HepG2 (cell line): ENCODE measurements around the gene TRAF5. TPM values are rescaled to one million over a fixed set of nuclear protein-coding genes. Genes with fewer than 3 reads are reported as not detected.

Experiments used
- ATAC-seq: fragments of 200-7000 bp; cut with Tn5 transposase; 3 replicates; pipeline ENCODE4 v1.9.1; 2020; ENCODE audit warnings: mild to moderate bottlenecking, moderate library complexity
- BruUV-seq: library from RNA; stranded (reverse); fragments of 400-500 nt; replicated peaks from 2 replicates; lab custom pipeline; 2021; lab: Mats Ljungman, UMichigan
- CTCF ChIA-PET: fragments of 300-600 bp; formaldehyde crosslinking; extraction: SDS; loops from one replicate; lab custom pipeline; 2021; ENCODE audit warnings: low total read pairs, inconsistent platforms, low intra/inter-chr PET ratio; lab: Yijun Ruan, JAX
- POLR2A ChIA-PET: fragments of 350-600 bp; sonication (Branson Sonifier 250); formaldehyde crosslinking; loops from one replicate; lab custom pipeline; 2020; ENCODE audit warnings: antibody characterized with exemption, inconsistent platforms; lab: Yijun Ruan, JAX
- DNase-seq: peaks from one replicate; pipeline ENCODE4 v3.0.0-alpha.2; 2015; ENCODE audit warnings: low spot score
- FAIRE-seq: peaks from 3 replicates; lab custom pipeline; 2011; peaks lifted over from hg19 to GRCh38; lab: Jason Lieb, UNC
- H2AFZ ChIP-seq: one replicate; pipeline ENCODE4 v1.6.1; 2011; ENCODE audit warnings: low read length, inconsistent platforms
- H3K27ac ChIP-seq: fragments of 300-600 bp; 3 replicates; pipeline ENCODE4 v1.8.0; 2011; ENCODE audit warnings: mixed run types, mild to moderate bottlenecking, mixed read lengths, low read length, inconsistent platforms; ENCODE audit not compliant: insufficient read depth; ENCODE audit errors: extremely low read length
- H3K27me3 ChIP-seq, 2 experiments: fragments of 200-600 bp in 1 of 2; 2 replicates in 1 of 2; 3 replicates in 1 of 2; pipeline versions ENCODE4 v1.6.0 to v1.8.0; 2011; ENCODE audit warnings: low read length in 2 of 2, mild to moderate bottlenecking in 2 of 2, moderate library complexity in 2 of 2, inconsistent platforms in 1 of 2; ENCODE audit not compliant: insufficient read depth in 2 of 2, control insufficient read depth in 1 of 2
- H3K36me3 ChIP-seq, 2 experiments: fragments of 200-600 bp in 1 of 2; replicated peaks in 1 of 2; 2 replicates in 1 of 2; 3 replicates in 1 of 2; pipeline versions ENCODE4 v1.5.1 to v1.8.0; 2011; ENCODE audit warnings: low read length in 2 of 2, inconsistent platforms in 1 of 2; ENCODE audit not compliant: insufficient read depth in 2 of 2, control insufficient read depth in 1 of 2
- H3K4me1 ChIP-seq: 2 replicates; pipeline ENCODE4 v1.5.1; 2012; ENCODE audit warnings: low read length, inconsistent platforms; ENCODE audit not compliant: insufficient read depth
- H3K4me2 ChIP-seq: 2 replicates; pipeline ENCODE4 v1.6.0; 2011; ENCODE audit warnings: low read depth, low read length, inconsistent platforms
- H3K4me3 ChIP-seq, 3 experiments: fragments of 200-600 bp in 1 of 3; sonication (generic), shearing (Covaris generic) in 1 of 3; replicated peaks in 1 of 3; 2 replicates each; pipeline ENCODE4 v1.5.1; 2011 to 2016; ENCODE audit warnings: low read length in 3 of 3, inconsistent platforms in 2 of 3, low read depth in 2 of 3, mild to moderate bottlenecking in 2 of 3, control low read depth in 1 of 3, mixed read lengths in 1 of 3; ENCODE audit not compliant: insufficient read depth in 1 of 3
- H3K79me2 ChIP-seq: one replicate; pipeline ENCODE4 v1.6.1; 2011; ENCODE audit warnings: low read length, inconsistent platforms; ENCODE audit not compliant: insufficient read depth
- H3K9ac ChIP-seq: 2 replicates; pipeline ENCODE4 v1.6.0; 2011; ENCODE audit warnings: mild to moderate bottlenecking, low read depth, low read length, inconsistent platforms; ENCODE audit not compliant: insufficient read depth
- H3K9me3 ChIP-seq: 2 replicates; pipeline ENCODE4 v1.5.1; 2012; ENCODE audit warnings: mild to moderate bottlenecking, low read length
- H4K20me1 ChIP-seq: 2 replicates; pipeline ENCODE4 v1.6.0; 2011; ENCODE audit warnings: inconsistent platforms, mild to moderate bottlenecking, low read length, moderate library complexity; ENCODE audit not compliant: insufficient read depth
- ETV5 ChIP-seq: IDR thresholded peaks from 2 replicates; pipeline ENCODE4 v1.6.1; 2018; ENCODE audit warnings: missing biosample characterization, missing genetic modification reagents, inconsistent platforms, borderline replicate concordance
- HMG20B ChIP-seq: conservative IDR thresholded peaks from 2 replicates; pipeline ENCODE4 v1.6.1; 2016; ENCODE audit warnings: missing genetic modification reagents, missing compliant biosample characterization
- KDM1A ChIP-seq: IDR thresholded peaks from 2 replicates; pipeline ENCODE4 v1.6.1; 2016; ENCODE audit warnings: missing compliant biosample characterization
- ONECUT2 ChIP-seq: sonication (generic); formaldehyde crosslinking; IDR thresholded peaks from 2 replicates; pipeline ENCODE4 v1.4.0; 2020; ENCODE audit warnings: missing genetic modification reagents
- PLRG1 ChIP-seq: fragments of 450-650 bp; conservative IDR thresholded peaks from 2 replicates; pipeline ENCODE4 v1.6.1; 2016
- SAP130 ChIP-seq: IDR thresholded peaks from 2 replicates; pipeline ENCODE4 v1.6.1; 2016; ENCODE audit warnings: low read depth
- ZNF564 ChIP-seq: sonication (generic); formaldehyde crosslinking; IDR thresholded peaks from 2 replicates; pipeline ENCODE4 v1.8.1; 2023; ENCODE audit warnings: mild to moderate bottlenecking, missing genetic modification reagents
- ZNF570 ChIP-seq: sonication (generic); formaldehyde crosslinking; IDR thresholded peaks from 2 replicates; pipeline ENCODE4 v1.4.0; 2020; ENCODE audit warnings: mild to moderate bottlenecking, missing genetic modification reagents, borderline replicate concordance
- ZNF792 ChIP-seq: IDR thresholded peaks from 2 replicates; pipeline ENCODE4 v1.6.1; 2016
- WGBS: methylation state at CpG from one replicate; pipeline ENCODE4 v1.1.6; 2017; ENCODE audit warnings: low lambda C conversion rate; 5-methylcytosine and 5-hydroxymethylcytosine counted together
- in situ Hi-C: cut with HindIII; loops from 2 replicates; pipeline ENCODE4 v1.10.0; 2017; ENCODE audit warnings: low pct_unique_long_range_greater_than_20kb; ENCODE audit not compliant: extremely low pct_ligation_motif_present
- intact Hi-C: fragments of 100-400 bp; cut with micrococcal nuclease; formaldehyde crosslinking; loops from one replicate; pipeline ENCODE4 v1.10.0; 2022; ENCODE audit not compliant: unreplicated experiment
- polyA plus RNA-seq, 8 experiments: library from polyadenylated mRNA; depleted of rRNA in 3 of 8; stranded (reverse) in 7 of 8; unstranded in 1 of 8; fragments of >200 nt; fragmentation: Illumina TruSeq in 4 of 8; extraction: Trizol in 4 of 8; gene quantifications; 2 replicates each; pipeline versions ENCODE4 v1.2.1 to v1.2.3, GENCODE V29; 2011 to 2016; ENCODE audit warnings: low read depth in 4 of 8, missing spikeins in 1 of 8, mixed read lengths in 1 of 8; ENCODE audit not compliant: insufficient read depth in 1 of 8
- total RNA-seq, 5 experiments: library from RNA; depleted of rRNA; stranded (reverse); fragments of >200 nt; fragmentation: Illumina TruSeq; extraction: Trizol; gene quantifications; 2 replicates each; pipeline ENCODE4 v1.2.3, GENCODE V29; 2016; ENCODE audit warnings: low read depth in 1 of 5
- TF ChIP-seq, protein P1 (sequence below): IDR thresholded peaks from 2 replicates; pipeline ENCODE4 v1.6.1; 2016; ENCODE audit warnings: low read depth, missing genetic modification reagents, missing compliant biosample characterization
- TF ChIP-seq, protein P2 (sequence below): sonication (generic); formaldehyde crosslinking; IDR thresholded peaks from 2 replicates; pipeline ENCODE4 v1.4.0; 2020; ENCODE audit warnings: missing genetic modification reagents, borderline replicate concordance
- TF ChIP-seq, protein P3 (sequence below): sonication (generic); formaldehyde crosslinking; IDR thresholded peaks from 2 replicates; pipeline ENCODE4 v1.4.0; 2020; ENCODE audit warnings: missing genetic modification reagents
- TF ChIP-seq, protein P4 (sequence below): sonication (generic); formaldehyde crosslinking; IDR thresholded peaks from 2 replicates; pipeline ENCODE4 v1.8.1; 2023; ENCODE audit warnings: mild to moderate bottlenecking, missing genetic modification reagents, borderline replicate concordance

TRAF5 gene
- total and polyA plus RNA-seq, 2 of the 13 experiments (the other 11 are each of a cell fraction or from before 2014, with no cell fraction given) = 0.27 to 1.6 TPM

DNA sequence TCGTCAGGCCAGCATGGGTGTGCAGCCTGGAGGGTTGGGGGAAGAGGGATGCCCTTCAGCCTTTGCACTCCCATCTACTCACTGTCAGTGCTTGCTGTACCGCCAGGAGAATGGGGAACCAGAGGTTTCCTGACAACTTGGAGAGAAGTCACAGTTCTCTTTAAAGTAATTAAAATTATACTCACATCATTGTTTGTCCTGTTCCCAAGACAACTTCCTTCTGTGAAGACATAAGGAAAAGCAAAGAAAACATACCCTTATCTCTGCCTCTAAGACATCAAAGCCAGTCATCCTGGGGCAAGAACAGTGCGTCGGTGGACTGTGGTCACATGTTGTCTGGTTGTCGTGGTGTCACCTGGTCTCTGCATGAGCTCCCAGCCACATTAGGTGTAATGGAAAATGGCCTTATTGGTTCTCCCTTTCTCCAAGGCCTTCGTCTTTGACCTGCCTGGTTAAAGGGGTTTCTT lies 17.6 kb downstream of the TRAF5 start (continued):
- no peak for TF ChIP-seq ZNF564 (CRISPR knock-in tag)
- no peak for TF ChIP-seq ETV5 (CRISPR knock-in tag)
- TF ChIP-seq, all 625 proteins: peak for 0

DNA sequence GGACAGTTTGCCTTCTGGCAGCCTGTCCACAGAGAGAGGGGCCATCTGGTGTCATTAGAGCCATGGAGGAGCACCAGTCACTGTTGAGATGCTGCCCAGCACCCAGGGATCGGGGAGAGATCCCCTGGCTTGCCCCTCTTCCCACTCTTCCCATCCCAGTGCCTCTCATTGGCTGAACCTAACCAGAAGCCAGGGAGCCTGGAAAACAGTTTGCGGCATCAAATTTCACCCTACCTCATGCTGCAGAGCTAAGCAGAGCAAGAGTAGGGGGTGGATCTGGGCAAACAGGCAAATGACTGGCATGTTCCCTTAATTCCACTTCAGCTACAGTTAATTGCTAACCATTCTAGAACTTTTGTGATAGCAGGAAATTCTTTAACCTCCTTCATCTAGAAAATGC lies 19.1 kb downstream of the TRAF5 start:
- no TSS peak for BruUV-seq
- H3K4me1 ChIP-seq = no peaks in the 10 kb centered on the region
- H3K27ac ChIP-seq = no peak overlapping the region
- H3K27me3 ChIP-seq = no peaks in the 10 kb centered on the region
- H2AFZ ChIP-seq = no peak overlapping the region
- no peak for TF ChIP-seq ZNF570
- TF ChIP-seq, protein P1, sequence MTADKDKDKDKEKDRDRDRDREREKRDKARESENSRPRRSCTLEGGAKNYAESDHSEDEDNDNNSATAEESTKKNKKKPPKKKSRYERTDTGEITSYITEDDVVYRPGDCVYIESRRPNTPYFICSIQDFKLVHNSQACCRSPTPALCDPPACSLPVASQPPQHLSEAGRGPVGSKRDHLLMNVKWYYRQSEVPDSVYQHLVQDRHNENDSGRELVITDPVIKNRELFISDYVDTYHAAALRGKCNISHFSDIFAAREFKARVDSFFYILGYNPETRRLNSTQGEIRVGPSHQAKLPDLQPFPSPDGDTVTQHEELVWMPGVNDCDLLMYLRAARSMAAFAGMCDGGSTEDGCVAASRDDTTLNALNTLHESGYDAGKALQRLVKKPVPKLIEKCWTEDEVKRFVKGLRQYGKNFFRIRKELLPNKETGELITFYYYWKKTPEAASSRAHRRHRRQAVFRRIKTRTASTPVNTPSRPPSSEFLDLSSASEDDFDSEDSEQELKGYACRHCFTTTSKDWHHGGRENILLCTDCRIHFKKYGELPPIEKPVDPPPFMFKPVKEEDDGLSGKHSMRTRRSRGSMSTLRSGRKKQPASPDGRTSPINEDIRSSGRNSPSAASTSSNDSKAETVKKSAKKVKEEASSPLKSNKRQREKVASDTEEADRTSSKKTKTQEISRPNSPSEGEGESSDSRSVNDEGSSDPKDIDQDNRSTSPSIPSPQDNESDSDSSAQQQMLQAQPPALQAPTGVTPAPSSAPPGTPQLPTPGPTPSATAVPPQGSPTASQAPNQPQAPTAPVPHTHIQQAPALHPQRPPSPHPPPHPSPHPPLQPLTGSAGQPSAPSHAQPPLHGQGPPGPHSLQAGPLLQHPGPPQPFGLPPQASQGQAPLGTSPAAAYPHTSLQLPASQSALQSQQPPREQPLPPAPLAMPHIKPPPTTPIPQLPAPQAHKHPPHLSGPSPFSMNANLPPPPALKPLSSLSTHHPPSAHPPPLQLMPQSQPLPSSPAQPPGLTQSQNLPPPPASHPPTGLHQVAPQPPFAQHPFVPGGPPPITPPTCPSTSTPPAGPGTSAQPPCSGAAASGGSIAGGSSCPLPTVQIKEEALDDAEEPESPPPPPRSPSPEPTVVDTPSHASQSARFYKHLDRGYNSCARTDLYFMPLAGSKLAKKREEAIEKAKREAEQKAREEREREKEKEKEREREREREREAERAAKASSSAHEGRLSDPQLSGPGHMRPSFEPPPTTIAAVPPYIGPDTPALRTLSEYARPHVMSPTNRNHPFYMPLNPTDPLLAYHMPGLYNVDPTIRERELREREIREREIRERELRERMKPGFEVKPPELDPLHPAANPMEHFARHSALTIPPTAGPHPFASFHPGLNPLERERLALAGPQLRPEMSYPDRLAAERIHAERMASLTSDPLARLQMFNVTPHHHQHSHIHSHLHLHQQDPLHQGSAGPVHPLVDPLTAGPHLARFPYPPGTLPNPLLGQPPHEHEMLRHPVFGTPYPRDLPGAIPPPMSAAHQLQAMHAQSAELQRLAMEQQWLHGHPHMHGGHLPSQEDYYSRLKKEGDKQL (CRISPR knock-in tag) = no peak
- no peak for TF ChIP-seq SAP130 (CRISPR knock-in tag)
- TF ChIP-seq KDM1A (CRISPR knock-in tag) = no peak
- TF ChIP-seq, protein P2, sequence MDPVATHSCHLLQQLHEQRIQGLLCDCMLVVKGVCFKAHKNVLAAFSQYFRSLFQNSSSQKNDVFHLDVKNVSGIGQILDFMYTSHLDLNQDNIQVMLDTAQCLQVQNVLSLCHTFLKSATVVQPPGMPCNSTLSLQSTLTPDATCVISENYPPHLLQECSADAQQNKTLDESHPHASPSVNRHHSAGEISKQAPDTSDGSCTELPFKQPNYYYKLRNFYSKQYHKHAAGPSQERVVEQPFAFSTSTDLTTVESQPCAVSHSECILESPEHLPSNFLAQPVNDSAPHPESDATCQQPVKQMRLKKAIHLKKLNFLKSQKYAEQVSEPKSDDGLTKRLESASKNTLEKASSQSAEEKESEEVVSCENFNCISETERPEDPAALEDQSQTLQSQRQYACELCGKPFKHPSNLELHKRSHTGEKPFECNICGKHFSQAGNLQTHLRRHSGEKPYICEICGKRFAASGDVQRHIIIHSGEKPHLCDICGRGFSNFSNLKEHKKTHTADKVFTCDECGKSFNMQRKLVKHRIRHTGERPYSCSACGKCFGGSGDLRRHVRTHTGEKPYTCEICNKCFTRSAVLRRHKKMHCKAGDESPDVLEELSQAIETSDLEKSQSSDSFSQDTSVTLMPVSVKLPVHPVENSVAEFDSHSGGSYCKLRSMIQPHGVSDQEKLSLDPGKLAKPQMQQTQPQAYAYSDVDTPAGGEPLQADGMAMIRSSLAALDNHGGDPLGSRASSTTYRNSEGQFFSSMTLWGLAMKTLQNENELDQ (CRISPR knock-in tag) = no peak
- no peak for TF ChIP-seq ONECUT2 (CRISPR knock-in tag)
- TF ChIP-seq, protein P3, sequence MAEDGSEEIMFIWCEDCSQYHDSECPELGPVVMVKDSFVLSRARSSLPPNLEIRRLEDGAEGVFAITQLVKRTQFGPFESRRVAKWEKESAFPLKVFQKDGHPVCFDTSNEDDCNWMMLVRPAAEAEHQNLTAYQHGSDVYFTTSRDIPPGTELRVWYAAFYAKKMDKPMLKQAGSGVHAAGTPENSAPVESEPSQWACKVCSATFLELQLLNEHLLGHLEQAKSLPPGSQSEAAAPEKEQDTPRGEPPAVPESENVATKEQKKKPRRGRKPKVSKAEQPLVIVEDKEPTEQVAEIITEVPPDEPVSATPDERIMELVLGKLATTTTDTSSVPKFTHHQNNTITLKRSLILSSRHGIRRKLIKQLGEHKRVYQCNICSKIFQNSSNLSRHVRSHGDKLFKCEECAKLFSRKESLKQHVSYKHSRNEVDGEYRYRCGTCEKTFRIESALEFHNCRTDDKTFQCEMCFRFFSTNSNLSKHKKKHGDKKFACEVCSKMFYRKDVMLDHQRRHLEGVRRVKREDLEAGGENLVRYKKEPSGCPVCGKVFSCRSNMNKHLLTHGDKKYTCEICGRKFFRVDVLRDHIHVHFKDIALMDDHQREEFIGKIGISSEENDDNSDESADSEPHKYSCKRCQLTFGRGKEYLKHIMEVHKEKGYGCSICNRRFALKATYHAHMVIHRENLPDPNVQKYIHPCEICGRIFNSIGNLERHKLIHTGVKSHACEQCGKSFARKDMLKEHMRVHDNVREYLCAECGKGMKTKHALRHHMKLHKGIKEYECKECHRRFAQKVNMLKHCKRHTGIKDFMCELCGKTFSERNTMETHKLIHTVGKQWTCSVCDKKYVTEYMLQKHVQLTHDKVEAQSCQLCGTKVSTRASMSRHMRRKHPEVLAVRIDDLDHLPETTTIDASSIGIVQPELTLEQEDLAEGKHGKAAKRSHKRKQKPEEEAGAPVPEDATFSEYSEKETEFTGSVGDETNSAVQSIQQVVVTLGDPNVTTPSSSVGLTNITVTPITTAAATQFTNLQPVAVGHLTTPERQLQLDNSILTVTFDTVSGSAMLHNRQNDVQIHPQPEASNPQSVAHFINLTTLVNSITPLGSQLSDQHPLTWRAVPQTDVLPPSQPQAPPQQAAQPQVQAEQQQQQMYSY (CRISPR knock-in tag) = no peak
- no peak for TF ChIP-seq HMG20B (CRISPR knock-in tag)
- TF ChIP-seq, protein P4, sequence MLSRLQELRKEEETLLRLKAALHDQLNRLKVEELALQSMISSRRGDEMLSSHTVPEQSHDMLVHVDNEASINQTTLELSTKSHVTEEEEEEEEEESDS (CRISPR knock-in tag) = no peak
- no peak for TF ChIP-seq PLRG1
- TF ChIP-seq ZNF792 (CRISPR knock-in tag) = no peak
- no CpG with 5 or more reads among the region's 2 CpGs for WGBS
- H3K4me3 ChIP-seq = no peak overlapping the region
- intact Hi-C loops (no loop called here), in situ Hi-C loops (no loop called here)
- no peaks in the 10 kb centered on the region for H3K9me3 ChIP-seq
- H4K20me1 ChIP-seq = no peaks in the 10 kb centered on the region
- H3K79me2 ChIP-seq = no peaks in the 10 kb centered on the region
- no peaks in the 10 kb centered on the region for H3K36me3 ChIP-seq
- ChIA-PET CTCF (no interaction called here), POLR2A (no interaction called here)
- H3K4me2 ChIP-seq = no peak overlapping the region
- DNase-seq (no peak), ATAC-seq (no peak), FAIRE-seq (no peak)
- H3K9ac ChIP-seq = no peak overlapping the region
